B cell (primary cell): ENCODE data around the gene SPPL2C.

Source experiments
- EZH2 ChIP-seq: IDR thresholded peaks from 2 replicates; pipeline ENCODE4 v1.6.1; 2012; ENCODE audit warnings: borderline replicate concordance, low read depth, mild to moderate bottlenecking, moderate library complexity, low read length; ENCODE audit not compliant: insufficient read depth, poor library complexity, severe bottlenecking
- TF ChIP-seq, protein P1 (sequence below): fragments of 200-600 bp; IDR thresholded peaks from one replicate; pipeline ENCODE4 v1.8.0; 2022; ENCODE audit warnings: antibody characterized with exemption, mild to moderate bottlenecking

DNA sequence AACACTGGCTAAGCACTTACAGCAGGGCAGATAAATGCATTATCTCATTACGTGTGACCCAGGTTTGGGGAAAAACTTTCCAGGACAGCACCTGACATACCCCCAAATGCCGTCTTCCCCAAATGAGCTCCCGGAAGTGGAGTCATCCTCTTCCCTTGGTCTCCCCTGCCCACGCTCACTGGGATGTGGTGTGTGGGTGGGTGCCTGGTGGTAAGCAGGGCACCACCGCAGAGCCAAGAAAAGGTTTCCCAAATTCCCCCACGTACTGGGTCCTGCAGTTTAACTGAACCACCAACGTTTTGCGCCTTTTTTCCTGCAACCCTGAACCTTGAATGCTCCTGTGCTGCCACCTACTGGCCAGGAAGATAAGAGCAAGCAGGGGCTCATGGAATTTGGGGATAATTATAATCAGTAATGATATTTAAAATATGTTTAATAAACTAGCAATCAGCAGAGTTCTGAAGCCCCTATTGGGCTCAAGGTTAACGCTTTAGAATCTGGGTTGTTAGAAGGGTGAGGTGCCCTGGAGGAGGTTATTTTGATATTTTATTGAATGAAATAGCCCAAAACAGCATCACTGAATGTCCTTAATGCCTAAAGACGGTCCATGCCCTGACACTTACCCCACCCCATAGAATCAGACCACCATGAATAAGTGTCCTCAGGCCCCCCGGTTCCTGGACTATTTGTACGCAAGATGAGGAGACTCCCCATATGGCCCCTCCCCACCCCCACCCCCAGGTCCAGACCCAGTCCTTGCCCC is 8.0 kb downstream of the SPPL2C start:
- no peak for TF ChIP-seq EZH2
- TF ChIP-seq, protein P1, sequence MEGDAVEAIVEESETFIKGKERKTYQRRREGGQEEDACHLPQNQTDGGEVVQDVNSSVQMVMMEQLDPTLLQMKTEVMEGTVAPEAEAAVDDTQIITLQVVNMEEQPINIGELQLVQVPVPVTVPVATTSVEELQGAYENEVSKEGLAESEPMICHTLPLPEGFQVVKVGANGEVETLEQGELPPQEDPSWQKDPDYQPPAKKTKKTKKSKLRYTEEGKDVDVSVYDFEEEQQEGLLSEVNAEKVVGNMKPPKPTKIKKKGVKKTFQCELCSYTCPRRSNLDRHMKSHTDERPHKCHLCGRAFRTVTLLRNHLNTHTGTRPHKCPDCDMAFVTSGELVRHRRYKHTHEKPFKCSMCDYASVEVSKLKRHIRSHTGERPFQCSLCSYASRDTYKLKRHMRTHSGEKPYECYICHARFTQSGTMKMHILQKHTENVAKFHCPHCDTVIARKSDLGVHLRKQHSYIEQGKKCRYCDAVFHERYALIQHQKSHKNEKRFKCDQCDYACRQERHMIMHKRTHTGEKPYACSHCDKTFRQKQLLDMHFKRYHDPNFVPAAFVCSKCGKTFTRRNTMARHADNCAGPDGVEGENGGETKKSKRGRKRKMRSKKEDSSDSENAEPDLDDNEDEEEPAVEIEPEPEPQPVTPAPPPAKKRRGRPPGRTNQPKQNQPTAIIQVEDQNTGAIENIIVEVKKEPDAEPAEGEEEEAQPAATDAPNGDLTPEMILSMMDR: peak; percentile 90
